Measurements from ENCODE around the gene TANGO6. TPM values are rescaled to one million over a fixed set of nuclear protein-coding genes. Genes with fewer than 3 reads are reported as not detected.

Gene TANGO6
- total RNA-seq, 2 experiments from 2014 or later: 21.4 to 23.6 TPM

GRCh38 chr16:68999114-68999513 lies 155.8 kb downstream of the TANGO6 start:
- H3K4me3 Mint-ChIP-seq: no peak overlapping the region
- peaks cover 20% of the 10 kb centered on the region for H3K36me3 Mint-ChIP-seq (ENCODE audit: low read depth)
- peaks cover 5% of the 10 kb centered on the region for H3K9me3 Mint-ChIP-seq (ENCODE audit: insufficient read depth)
- DNase-seq (no peak), ATAC-seq (no peak)
- POLR2A ChIA-PET: no interaction called here
- no peak overlapping the region for H3K27ac Mint-ChIP-seq
- no peaks in the 10 kb centered on the region for H3K27me3 Mint-ChIP-seq (ENCODE audit: low read depth)
- H3K4me1 Mint-ChIP-seq (ENCODE audit: low read depth): no peaks in the 10 kb centered on the region
- CTCF ChIA-PET: no interaction called here

DNA sequence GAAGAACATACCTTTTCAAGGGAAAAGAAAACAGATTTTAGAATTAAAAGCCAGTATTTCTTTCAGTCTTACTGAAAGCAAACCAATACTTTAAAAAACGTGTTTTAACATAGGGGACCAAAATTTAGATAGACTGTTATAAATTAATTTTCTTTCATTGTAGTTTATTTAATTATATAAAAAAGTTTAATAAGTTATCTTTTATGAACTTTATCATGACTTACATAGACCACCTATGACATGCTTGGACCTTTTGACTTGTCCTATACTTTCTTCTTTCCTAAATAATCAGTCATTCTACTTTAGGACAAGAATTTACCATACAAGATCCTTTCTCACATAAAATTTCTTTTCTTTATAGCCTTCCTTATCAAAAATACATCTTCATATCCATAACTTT lies 160.2 kb downstream of the TANGO6 start:
- Mint-ChIP-seq H3K27ac (no peak overlapping the region), H3K36me3 (ENCODE audit: low read depth) (peaks cover 26% of the 10 kb centered on the region), H3K4me1 (ENCODE audit: low read depth) (no peaks in the 10 kb centered on the region), H3K4me3 (no peak overlapping the region), H3K27me3 (ENCODE audit: low read depth) (no peaks in the 10 kb centered on the region), H3K9me3 (ENCODE audit: insufficient read depth) (peaks cover 5% of the 10 kb centered on the region)
- ATAC-seq: no peak
- POLR2A ChIA-PET: no interaction called here
- no peak for DNase-seq
- CTCF ChIA-PET: no interaction called here

- H3K27ac Mint-ChIP-seq: no peak overlapping the region
- DNase-seq: no peak
- CTCF ChIA-PET: no interaction called here
- POLR2A ChIA-PET: no interaction called here
- no peaks in the 10 kb centered on the region for H3K4me1 Mint-ChIP-seq (ENCODE audit: low read depth)
- H3K36me3 Mint-ChIP-seq (ENCODE audit: low read depth): peaks cover 23% of the 10 kb centered on the region
- ATAC-seq: no peak
- H3K9me3 Mint-ChIP-seq (ENCODE audit: insufficient read depth): peaks cover 5% of the 10 kb centered on the region
- H3K4me3 Mint-ChIP-seq: no peak overlapping the region
- H3K27me3 Mint-ChIP-seq (ENCODE audit: low read depth): no peaks in the 10 kb centered on the region
Observed at GRCh38 chr16:69005641-69006355, 162.5 kb downstream of the TANGO6 start.

- ATAC-seq: no peak
- DNase-seq: no peak
- H3K4me3 Mint-ChIP-seq: no peak overlapping the region
- CTCF ChIA-PET: no interaction called here
- H3K4me1 Mint-ChIP-seq (ENCODE audit: low read depth): no peaks in the 10 kb centered on the region
- H3K27me3 Mint-ChIP-seq (ENCODE audit: low read depth): no peaks in the 10 kb centered on the region
- H3K36me3 Mint-ChIP-seq (ENCODE audit: low read depth): no peaks in the 10 kb centered on the region
- no peak overlapping the region for H3K27ac Mint-ChIP-seq
- no peaks in the 10 kb centered on the region for H3K9me3 Mint-ChIP-seq (ENCODE audit: insufficient read depth)
- POLR2A ChIA-PET: interaction anchor here (0.6 kb wide), 1 partner anchor 170 kb away, joined by 3 read pairs; no protein-coding TSS in a partner anchor
Observed at GRCh38 chr16:69012906-69013305, 169.6 kb downstream of the TANGO6 start.

GRCh38 chr16:69013991-69014390 lies 170.7 kb downstream of the TANGO6 start:
- CTCF ChIA-PET: no interaction called here
- H3K4me3 Mint-ChIP-seq: no peak overlapping the region
- H3K9me3 Mint-ChIP-seq (ENCODE audit: insufficient read depth): no peaks in the 10 kb centered on the region
- DNase-seq: no peak
- H3K27ac Mint-ChIP-seq: no peak overlapping the region
- ATAC-seq: no peak
- POLR2A ChIA-PET: interaction anchor here (0.5 kb wide), 1 partner anchor 119 kb away, joined by 3 read pairs; no protein-coding TSS in a partner anchor
- H3K36me3 Mint-ChIP-seq (ENCODE audit: low read depth): no peaks in the 10 kb centered on the region
- no peaks in the 10 kb centered on the region for H3K4me1 Mint-ChIP-seq (ENCODE audit: low read depth)
- no peaks in the 10 kb centered on the region for H3K27me3 Mint-ChIP-seq (ENCODE audit: low read depth)

- no peaks in the 10 kb centered on the region for H3K36me3 Mint-ChIP-seq (ENCODE audit: low read depth)
- no peaks in the 10 kb centered on the region for H3K27me3 Mint-ChIP-seq (ENCODE audit: low read depth)
- no peak overlapping the region for H3K4me3 Mint-ChIP-seq
- ATAC-seq (no peak), DNase-seq (no peak)
- H3K9me3 Mint-ChIP-seq (ENCODE audit: insufficient read depth): no peaks in the 10 kb centered on the region
- no peak overlapping the region for H3K27ac Mint-ChIP-seq
- no peaks in the 10 kb centered on the region for H3K4me1 Mint-ChIP-seq (ENCODE audit: low read depth)
- CTCF ChIA-PET: no interaction called here
- POLR2A ChIA-PET: no interaction called here
Observed at GRCh38 chr16:69014811-69015210, 171.5 kb downstream of the TANGO6 start.

DNA sequence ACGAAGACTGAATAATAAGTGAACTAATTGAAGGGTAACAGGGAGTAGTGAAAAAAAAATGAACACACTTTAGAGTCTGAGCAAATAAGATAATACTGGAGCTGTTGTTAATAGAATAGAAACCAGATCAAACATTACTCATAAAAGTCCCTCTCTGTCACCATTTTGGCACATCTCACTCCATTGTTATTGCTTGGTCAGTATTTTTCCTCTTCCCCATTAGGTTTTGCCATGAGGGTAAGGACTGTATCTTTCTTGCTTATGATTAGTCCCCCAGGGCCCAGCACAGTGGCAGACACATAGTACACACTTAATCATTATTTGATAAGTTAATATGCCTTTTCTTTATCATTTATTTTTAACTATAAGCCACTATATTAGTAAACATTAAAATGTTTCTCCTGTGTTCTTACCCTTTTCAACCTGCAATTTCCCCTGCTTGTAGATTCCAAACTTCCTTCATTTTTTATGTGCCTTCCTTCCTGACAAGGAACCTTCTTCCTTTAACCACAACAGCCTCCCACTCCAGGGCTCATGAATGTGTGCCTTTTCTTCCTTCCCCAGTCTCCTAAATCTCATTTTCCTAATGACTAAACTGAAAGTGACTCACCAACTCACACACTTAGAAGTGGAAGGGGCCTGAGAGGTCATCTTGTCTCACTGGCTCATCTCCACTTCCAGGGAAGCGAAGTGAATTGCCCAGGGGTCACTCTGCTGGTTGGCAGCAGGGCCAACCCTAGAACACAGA lies 173.9 kb downstream of the TANGO6 start:
- Mint-ChIP-seq H3K4me3 (no peak overlapping the region), H3K27me3 (ENCODE audit: low read depth) (no peaks in the 10 kb centered on the region), H3K36me3 (ENCODE audit: low read depth) (no peaks in the 10 kb centered on the region), H3K9me3 (ENCODE audit: insufficient read depth) (no peaks in the 10 kb centered on the region), H3K27ac (no peak overlapping the region), H3K4me1 (ENCODE audit: low read depth) (no peaks in the 10 kb centered on the region)
- DNase-seq (no peak), ATAC-seq (no peak)
- ChIA-PET CTCF (no interaction called here), POLR2A (no interaction called here)

- H3K27me3 Mint-ChIP-seq (ENCODE audit: low read depth): no peaks in the 10 kb centered on the region
- CTCF ChIA-PET: no interaction called here
- DNase-seq (no peak), ATAC-seq (no peak)
- no peak overlapping the region for H3K4me3 Mint-ChIP-seq
- POLR2A ChIA-PET: no interaction called here
- H3K4me1 Mint-ChIP-seq (ENCODE audit: low read depth): no peaks in the 10 kb centered on the region
- no peaks in the 10 kb centered on the region for H3K9me3 Mint-ChIP-seq (ENCODE audit: insufficient read depth)
- no peaks in the 10 kb centered on the region for H3K36me3 Mint-ChIP-seq (ENCODE audit: low read depth)
- H3K27ac Mint-ChIP-seq: no peak overlapping the region
Observed at GRCh38 chr16:69019811-69020210, 176.5 kb downstream of the TANGO6 start.

DNA sequence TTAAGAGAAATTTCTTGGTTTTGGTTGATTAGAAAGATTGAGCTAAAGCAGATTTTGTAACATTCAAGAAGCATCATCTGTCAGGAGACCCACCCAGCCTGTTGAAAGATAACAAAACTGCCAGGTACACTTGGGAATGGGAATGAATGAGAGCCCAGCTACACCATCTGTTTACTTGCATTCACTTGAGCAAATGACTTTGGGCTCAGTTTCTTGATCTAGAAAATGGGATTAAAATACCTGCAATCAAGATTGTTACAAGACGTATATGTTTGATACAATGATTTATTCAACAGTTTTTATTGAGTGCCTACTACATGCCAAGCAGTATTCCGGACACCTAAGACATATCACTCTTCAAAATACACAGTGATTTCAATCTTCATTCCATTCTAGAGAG lies 185.8 kb downstream of the TANGO6 start:
- DNase-seq (no peak), ATAC-seq (no peak)
- ChIA-PET CTCF (no interaction called here), POLR2A (no interaction called here)
- Mint-ChIP-seq H3K36me3 (ENCODE audit: low read depth) (peaks cover 6% of the 10 kb centered on the region), H3K4me1 (ENCODE audit: low read depth) (no peaks in the 10 kb centered on the region), H3K9me3 (ENCODE audit: insufficient read depth) (no peaks in the 10 kb centered on the region), H3K4me3 (no peak overlapping the region), H3K27ac (no peak overlapping the region), H3K27me3 (ENCODE audit: low read depth) (no peaks in the 10 kb centered on the region)

DNA sequence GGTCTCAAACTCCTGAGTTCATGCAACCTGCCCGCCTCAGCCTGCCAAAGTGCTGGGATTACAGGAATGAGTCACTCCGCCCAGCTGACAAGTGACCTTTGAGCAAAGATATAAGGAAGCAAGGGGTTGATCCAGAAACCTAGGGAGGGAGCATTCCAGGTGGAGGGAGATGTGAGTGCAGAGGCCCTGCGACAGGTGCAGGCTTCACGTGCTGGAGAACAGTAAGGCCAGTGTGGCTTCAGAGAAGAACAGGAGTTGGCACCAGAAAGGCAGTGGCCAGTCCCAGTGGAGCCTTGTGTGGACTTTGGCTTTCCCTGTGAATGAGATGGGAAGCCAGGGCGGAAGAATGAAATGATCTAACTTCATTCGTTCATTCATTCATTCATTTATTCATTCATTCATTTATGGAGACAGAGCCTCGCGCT lies 188.6 kb downstream of the TANGO6 start:
- no peak for ATAC-seq
- POLR2A ChIA-PET: no interaction called here
- no peaks in the 10 kb centered on the region for H3K9me3 Mint-ChIP-seq (ENCODE audit: insufficient read depth)
- no peaks in the 10 kb centered on the region for H3K4me1 Mint-ChIP-seq (ENCODE audit: low read depth)
- no peak overlapping the region for H3K27ac Mint-ChIP-seq
- no peak overlapping the region for H3K4me3 Mint-ChIP-seq
- H3K27me3 Mint-ChIP-seq (ENCODE audit: low read depth): no peaks in the 10 kb centered on the region
- DNase-seq: no peak
- peaks cover 2% of the 10 kb centered on the region for H3K36me3 Mint-ChIP-seq (ENCODE audit: low read depth)
- CTCF ChIA-PET: no interaction called here

- DNase-seq: no peak
- ATAC-seq: no peak
- Mint-ChIP-seq H3K4me3 (no peak overlapping the region), H3K4me1 (ENCODE audit: low read depth) (no peaks in the 10 kb centered on the region), H3K9me3 (ENCODE audit: insufficient read depth) (no peaks in the 10 kb centered on the region), H3K36me3 (ENCODE audit: low read depth) (peaks cover 2% of the 10 kb centered on the region), H3K27me3 (ENCODE audit: low read depth) (no peaks in the 10 kb centered on the region), H3K27ac (no peak overlapping the region)
- ChIA-PET POLR2A (no interaction called here), CTCF (interaction anchor here (1.4 kb wide), 1 partner anchor 8 kb away, joined by 3 read pairs; no protein-coding TSS in a partner anchor)
Observed at GRCh38 chr16:69033151-69033949, 190.0 kb downstream of the TANGO6 start.

GRCh38 chr16:69035375-69035774 lies 192.0 kb downstream of the TANGO6 start:
- Mint-ChIP-seq H3K27me3 (ENCODE audit: low read depth) (no peaks in the 10 kb centered on the region), H3K36me3 (ENCODE audit: low read depth) (peaks cover 3% of the 10 kb centered on the region), H3K4me3 (no peak overlapping the region), H3K9me3 (ENCODE audit: insufficient read depth) (no peaks in the 10 kb centered on the region), H3K4me1 (ENCODE audit: low read depth) (no peaks in the 10 kb centered on the region), H3K27ac (no peak overlapping the region)
- DNase-seq (no peak), ATAC-seq (no peak)
- ChIA-PET CTCF (no interaction called here), POLR2A (no interaction called here)

Measured in activated CD8-positive, alpha-beta T cell treated with anti-CD3 and anti-CD28 coated beads, Interleukin-2, amount 10 ng/mL, durations not matched to agents 7 days and 5 days (primary cell).